ENCODE results near the gene DDC.

The DDC gene

DNA sequence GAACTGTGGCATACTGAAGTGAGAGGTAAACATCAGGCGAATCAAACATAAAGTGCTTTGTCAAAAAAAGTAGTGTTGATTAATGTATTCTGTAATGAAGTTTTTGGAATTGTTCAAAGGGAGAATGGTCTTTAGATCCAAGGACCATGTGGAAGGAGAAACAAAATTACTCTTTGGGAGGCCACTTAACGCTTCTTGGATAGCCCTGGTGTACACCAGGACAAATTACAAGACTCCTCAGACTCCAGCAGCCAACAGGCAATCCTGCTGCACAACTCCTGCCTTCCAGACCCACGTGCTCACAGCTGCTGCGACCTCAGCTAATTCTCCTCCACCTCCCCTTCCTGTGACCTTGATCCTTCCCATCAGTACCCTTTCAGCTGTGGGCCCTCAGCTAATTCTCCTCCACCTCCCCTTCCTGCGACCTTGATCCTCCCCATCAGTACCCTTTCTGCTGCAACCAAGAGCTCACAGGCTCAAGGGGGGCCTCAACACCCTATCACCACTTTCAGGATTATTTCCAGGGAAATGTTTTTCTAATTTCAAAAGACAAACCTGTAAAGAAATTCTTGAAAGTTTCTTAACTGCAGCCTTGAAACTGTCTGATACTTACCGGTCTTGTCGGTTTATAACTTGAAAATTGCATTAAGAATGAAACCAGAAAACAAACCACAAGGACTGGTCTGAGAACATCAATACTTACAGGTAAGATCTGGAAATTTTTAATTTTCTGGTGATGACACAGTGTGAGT, 29.7 kb upstream of the DDC start:
- TF ChIP-seq OSR1 (CRISPR knock-in tag; IDR thresholded peaks at IDR 0.05) = no peak
- no peak for TF ChIP-seq ZFP30 (CRISPR knock-in tag; IDR thresholded peaks at IDR 0.05)
- ATAC-seq = no peak

- no peak for ATAC-seq
- TF ChIP-seq OSR1 (CRISPR knock-in tag; IDR thresholded peaks at IDR 0.05) (no peak), ZC3H10 (CRISPR knock-in tag; IDR thresholded peaks at IDR 0.05) (no peak), TCF4 (CRISPR knock-in tag; IDR thresholded peaks at IDR 0.05; ENCODE audit: borderline replicate concordance) (no peak), ZNF565 (CRISPR knock-in tag; conservative IDR thresholded peaks at IDR 0.05; ENCODE audit: low read depth) (no peak), PPARA (CRISPR knock-in tag; IDR thresholded peaks at IDR 0.05; ENCODE audit: borderline replicate concordance) (no peak), ZFP3 (CRISPR knock-in tag; IDR thresholded peaks at IDR 0.05) (no peak), BACH2 (CRISPR knock-in tag; IDR thresholded peaks at IDR 0.05; ENCODE audit: borderline replicate concordance) (no peak), ISL1 (CRISPR knock-in tag; IDR thresholded peaks at IDR 0.05) (no peak), PATZ1 (CRISPR knock-in tag; IDR thresholded peaks at IDR 0.05; ENCODE audit: borderline replicate concordance) (no peak), ZFP30 (CRISPR knock-in tag; IDR thresholded peaks at IDR 0.05) (no peak), RARB (CRISPR knock-in tag; IDR thresholded peaks at IDR 0.05) (no peak), ZNF70 (CRISPR knock-in tag; IDR thresholded peaks at IDR 0.05) (no peak), CSDC2 (CRISPR knock-in tag; IDR thresholded peaks at IDR 0.05) (no peak), SNAI2 (CRISPR knock-in tag; IDR thresholded peaks at IDR 0.05) (no peak)
- TF ChIP-seq, protein P1, sequence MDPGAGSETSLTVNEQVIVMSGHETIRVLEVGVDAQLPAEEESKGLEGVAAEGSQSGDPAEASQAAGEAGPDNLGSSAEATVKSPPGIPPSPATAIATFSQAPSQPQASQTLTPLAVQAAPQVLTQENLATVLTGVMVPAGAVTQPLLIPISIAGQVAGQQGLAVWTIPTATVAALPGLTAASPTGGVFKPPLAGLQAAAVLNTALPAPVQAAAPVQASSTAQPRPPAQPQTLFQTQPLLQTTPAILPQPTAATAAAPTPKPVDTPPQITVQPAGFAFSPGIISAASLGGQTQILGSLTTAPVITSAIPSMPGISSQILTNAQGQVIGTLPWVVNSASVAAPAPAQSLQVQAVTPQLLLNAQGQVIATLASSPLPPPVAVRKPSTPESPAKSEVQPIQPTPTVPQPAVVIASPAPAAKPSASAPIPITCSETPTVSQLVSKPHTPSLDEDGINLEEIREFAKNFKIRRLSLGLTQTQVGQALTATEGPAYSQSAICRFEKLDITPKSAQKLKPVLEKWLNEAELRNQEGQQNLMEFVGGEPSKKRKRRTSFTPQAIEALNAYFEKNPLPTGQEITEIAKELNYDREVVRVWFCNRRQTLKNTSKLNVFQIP (CRISPR knock-in tag; IDR thresholded peaks at IDR 0.05; ENCODE audit: borderline replicate concordance, low read depth) = no peak
- TF ChIP-seq, protein P2, sequence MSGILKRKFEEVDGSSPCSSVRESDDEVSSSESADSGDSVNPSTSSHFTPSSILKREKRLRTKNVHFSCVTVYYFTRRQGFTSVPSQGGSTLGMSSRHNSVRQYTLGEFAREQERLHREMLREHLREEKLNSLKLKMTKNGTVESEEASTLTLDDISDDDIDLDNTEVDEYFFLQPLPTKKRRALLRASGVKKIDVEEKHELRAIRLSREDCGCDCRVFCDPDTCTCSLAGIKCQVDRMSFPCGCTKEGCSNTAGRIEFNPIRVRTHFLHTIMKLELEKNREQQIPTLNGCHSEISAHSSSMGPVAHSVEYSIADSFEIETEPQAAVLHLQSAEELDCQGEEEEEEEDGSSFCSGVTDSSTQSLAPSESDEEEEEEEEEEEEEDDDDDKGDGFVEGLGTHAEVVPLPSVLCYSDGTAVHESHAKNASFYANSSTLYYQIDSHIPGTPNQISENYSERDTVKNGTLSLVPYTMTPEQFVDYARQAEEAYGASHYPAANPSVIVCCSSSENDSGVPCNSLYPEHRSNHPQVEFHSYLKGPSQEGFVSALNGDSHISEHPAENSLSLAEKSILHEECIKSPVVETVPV (CRISPR knock-in tag; IDR thresholded peaks at IDR 0.05) = no peak
These were observed 28.9 kb upstream of the DDC start for GRCh38 chr7:50594136-50594535.

DNA sequence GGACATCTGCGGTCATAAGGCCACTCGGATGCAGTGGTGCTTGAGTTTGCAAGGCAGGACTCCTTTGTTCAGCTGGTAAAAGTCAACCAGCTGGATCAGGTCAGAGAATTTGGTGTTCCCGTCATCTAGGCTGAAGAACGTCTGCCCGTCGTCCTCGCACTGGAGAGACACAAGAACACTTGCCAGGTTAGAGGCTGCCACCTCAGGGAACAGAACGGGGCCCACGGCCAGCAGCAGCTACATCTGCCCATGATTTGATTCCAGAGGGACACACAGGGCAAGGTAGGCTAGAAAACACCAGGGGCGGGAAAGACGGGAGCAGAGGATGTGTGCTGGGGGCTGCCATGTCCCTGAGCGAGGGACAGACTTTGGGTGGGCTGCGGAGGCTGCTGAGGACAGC, 27.7 kb upstream of the DDC start:
- ATAC-seq = no peak
- no peak for TF ChIP-seq ZFP3 (CRISPR knock-in tag; IDR thresholded peaks at IDR 0.05)
- TF ChIP-seq ISL1 (CRISPR knock-in tag; IDR thresholded peaks at IDR 0.05) = no peak

DNA sequence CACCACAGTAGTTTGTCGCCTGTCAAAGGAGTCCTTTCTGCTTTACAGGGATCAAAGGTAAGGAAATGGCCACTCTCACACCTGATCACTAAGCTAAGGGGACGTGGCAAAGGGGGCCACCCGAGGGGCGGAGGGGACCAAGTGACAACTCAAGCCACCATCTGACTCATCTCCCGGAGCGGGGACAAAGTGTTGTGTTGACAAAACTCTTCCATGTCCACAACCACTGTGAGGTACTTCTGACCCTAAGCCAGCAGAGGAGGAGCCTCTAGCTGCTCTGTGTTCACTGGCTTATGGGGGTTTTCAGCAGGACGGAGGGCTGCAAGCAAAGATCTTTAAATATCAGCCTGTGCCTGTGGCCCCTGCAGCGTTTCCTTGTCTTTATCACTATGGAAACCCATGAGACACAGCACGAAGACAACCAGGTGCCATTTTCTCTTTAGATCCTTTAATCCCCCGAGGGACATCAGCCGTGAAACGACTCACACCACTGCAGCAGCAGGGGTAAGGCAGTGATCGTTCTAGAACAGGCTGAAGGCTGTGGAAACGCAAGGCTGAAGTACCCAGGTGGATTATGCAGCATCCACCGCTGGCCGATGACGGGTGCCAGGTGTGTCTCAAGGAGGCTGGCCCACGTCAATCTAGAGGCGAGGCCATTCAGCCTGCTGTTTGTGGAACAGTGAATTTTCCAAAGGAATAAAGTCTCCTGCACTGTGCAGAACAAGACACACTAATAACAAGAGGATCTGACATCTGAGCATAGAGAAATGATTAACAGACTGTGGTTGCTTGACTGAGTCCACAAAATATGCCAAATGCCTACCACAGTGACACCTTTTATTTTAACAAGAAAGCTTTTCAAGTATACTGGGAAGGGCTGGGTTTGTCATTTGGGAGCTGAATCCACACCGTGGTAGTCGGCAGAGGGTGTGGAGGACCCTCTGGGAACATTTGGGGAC, 26.6 kb upstream of the DDC start:
- no peak for TF ChIP-seq ARNTL (CRISPR knock-in tag; IDR thresholded peaks at IDR 0.05; ENCODE audit: borderline replicate concordance, low read depth)
- no peak for ATAC-seq

GRCh38 chr7:50591098-50591479, 25.9 kb upstream of the DDC start:
- ATAC-seq = no peak
- no peak for TF ChIP-seq ZFP30 (CRISPR knock-in tag; IDR thresholded peaks at IDR 0.05)
- no peak for TF ChIP-seq ARNTL (CRISPR knock-in tag; IDR thresholded peaks at IDR 0.05; ENCODE audit: borderline replicate concordance, low read depth)
- TF ChIP-seq SNAI2 (CRISPR knock-in tag; IDR thresholded peaks at IDR 0.05) = no peak
- no peak for TF ChIP-seq ESRRG (CRISPR knock-in tag; IDR thresholded peaks at IDR 0.05)

DNA sequence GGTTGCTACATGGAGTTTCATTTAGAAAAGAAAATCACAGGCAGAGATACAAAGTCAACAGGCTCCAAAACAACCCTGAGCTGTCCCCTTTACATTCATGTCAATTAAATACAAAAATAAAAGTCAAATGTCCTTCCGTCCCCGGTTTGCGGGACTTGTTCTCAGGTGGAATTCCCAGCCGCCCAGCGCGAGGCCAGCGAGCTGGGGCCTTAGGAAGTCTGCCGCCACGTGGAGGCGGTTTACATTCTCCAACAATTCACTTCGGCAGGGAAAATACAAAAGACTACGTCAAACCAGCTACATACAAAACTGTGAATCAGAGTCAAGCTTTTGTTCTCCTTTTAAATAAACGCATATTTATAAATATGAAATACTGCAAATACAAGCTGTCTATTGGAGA, 25.3 kb upstream of the DDC start:
- no peak for ATAC-seq
- TF ChIP-seq ZC3H10 (CRISPR knock-in tag; IDR thresholded peaks at IDR 0.05) = no peak
